Gastrocnemius medialis (tissue), 4 donors: Measurements from ENCODE around the gene KCNJ9.

Source experiments
- CTCF ChIP-seq, 5 experiments: fragments of 450-650 bp in 3 of 5; fragments of 200-600 bp in 2 of 5; sonication (generic) in 2 of 5; IDR thresholded peaks in 4 of 5; conservative IDR thresholded peaks in 1 of 5; 1 replicate in 4 of 5; 2 replicates in 1 of 5; pipeline ENCODE4 v1.5.1; 2016 to 2019; ENCODE audit warnings: antibody characterized with exemption in 5 of 5, mild to moderate bottlenecking in 3 of 5, moderate library complexity in 3 of 5
- POLR2A ChIP-seq, 2 donors: fragments of 450-650 bp; IDR thresholded peaks; one replicate each; pipeline ENCODE4 v1.6.1; 2017; ENCODE audit warnings: antibody characterized with exemption in 2 of 2, mild to moderate bottlenecking in 2 of 2, moderate library complexity in 2 of 2

- TF ChIP-seq CTCF (IDR thresholded peaks at IDR 0.05 in 4 of 5, conservative IDR thresholded peaks at IDR 0.05 in 1 of 5), result no peak
- no peak for TF ChIP-seq POLR2A (IDR thresholded peaks at IDR 0.05)
Observed at GRCh38 chr1:160099716-160100375, 18.5 kb downstream of the KCNJ9 start.
